DOHH2 (cell line): ENCODE results near the gene NCBP3.

Experiments used
- H3F3A ChIP-seq: fragments of 200-600 bp; sonication (generic), shearing (Covaris generic); 2 replicates; pipeline ENCODE4 v1.6.0; 2016; ENCODE audit warnings: antibody characterized with exemption, mild to moderate bottlenecking; ENCODE audit not compliant: control insufficient read depth, insufficient read depth
- H3K27ac ChIP-seq: fragments of 200-600 bp; sonication (generic); 2 replicates; pipeline ENCODE4 v1.5.1; 2014; ENCODE audit warnings: low read depth, mild to moderate bottlenecking, low read length, moderate library complexity
- H3K27me3 ChIP-seq: fragments of 200-600 bp; sonication (generic); 2 replicates; pipeline ENCODE4 v1.6.1; 2014; ENCODE audit warnings: mild to moderate bottlenecking, low read length, mixed read lengths; ENCODE audit not compliant: control insufficient read depth
- H3K36me3 ChIP-seq: fragments of 200-600 bp; sonication (generic); 2 replicates; pipeline ENCODE4 v1.6.1; 2014; ENCODE audit warnings: mild to moderate bottlenecking, low read length, moderate library complexity, mixed read lengths; ENCODE audit not compliant: control insufficient read depth
- H3K4me1 ChIP-seq: fragments of 200-600 bp; sonication (generic); 2 replicates; pipeline ENCODE4 v1.6.1; 2014; ENCODE audit warnings: mild to moderate bottlenecking, low read length, mixed read lengths; ENCODE audit not compliant: control insufficient read depth
- H3K4me2 ChIP-seq: fragments of 200-600 bp; sonication (generic); 2 replicates; pipeline ENCODE4 v1.6.0; 2014; ENCODE audit warnings: mild to moderate bottlenecking, low read length, moderate library complexity
- H3K4me3 ChIP-seq: fragments of 200-600 bp; sonication (generic); 2 replicates; pipeline ENCODE4 v1.5.1; 2014; ENCODE audit warnings: mild to moderate bottlenecking, low read length, mixed read lengths
- H3K79me2 ChIP-seq: fragments of 200-600 bp; sonication (generic); 2 replicates; pipeline ENCODE4 v1.6.1; 2014; ENCODE audit warnings: mild to moderate bottlenecking, low read length, mixed read lengths; ENCODE audit not compliant: control insufficient read depth
- H3K9me2 ChIP-seq: fragments of 200-600 bp; sonication (generic); replicated peaks from 2 replicates; pipeline ENCODE4 v1.6.1; 2014; ENCODE audit warnings: mild to moderate bottlenecking, low read length, mixed read lengths; ENCODE audit not compliant: control insufficient read depth
- H3K9me3 ChIP-seq: fragments of 200-600 bp; sonication (generic); 2 replicates; pipeline ENCODE4 v1.6.1; 2014; ENCODE audit warnings: antibody characterized with exemption, low read length, mixed read lengths; ENCODE audit not compliant: control insufficient read depth, insufficient read depth
- H4K20me1 ChIP-seq: fragments of 200-600 bp; sonication (generic); 2 replicates; pipeline ENCODE4 v1.6.0; 2014; ENCODE audit warnings: low read depth, mild to moderate bottlenecking, antibody characterized with exemption, low read length, moderate library complexity; ENCODE audit not compliant: control insufficient read depth, insufficient read depth
- EZH2phosphoT487 ChIP-seq: fragments of 200-600 bp; sonication (generic); IDR thresholded peaks from 2 replicates; pipeline ENCODE4 v1.6.1; 2017; ENCODE audit warnings: borderline replicate concordance, mild to moderate bottlenecking, antibody characterized with exemption, low read length, moderate library complexity, mixed read lengths
- TF ChIP-seq, protein P1 (sequence below): fragments of 200-600 bp; sonication (generic); IDR thresholded peaks from one replicate; pipeline ENCODE4 v1.5.1; 2014; ENCODE audit warnings: antibody characterized with exemption, mild to moderate bottlenecking, low read depth, low read length; ENCODE audit not compliant: poor library complexity, severe bottlenecking

The NCBP3 gene

DNA sequence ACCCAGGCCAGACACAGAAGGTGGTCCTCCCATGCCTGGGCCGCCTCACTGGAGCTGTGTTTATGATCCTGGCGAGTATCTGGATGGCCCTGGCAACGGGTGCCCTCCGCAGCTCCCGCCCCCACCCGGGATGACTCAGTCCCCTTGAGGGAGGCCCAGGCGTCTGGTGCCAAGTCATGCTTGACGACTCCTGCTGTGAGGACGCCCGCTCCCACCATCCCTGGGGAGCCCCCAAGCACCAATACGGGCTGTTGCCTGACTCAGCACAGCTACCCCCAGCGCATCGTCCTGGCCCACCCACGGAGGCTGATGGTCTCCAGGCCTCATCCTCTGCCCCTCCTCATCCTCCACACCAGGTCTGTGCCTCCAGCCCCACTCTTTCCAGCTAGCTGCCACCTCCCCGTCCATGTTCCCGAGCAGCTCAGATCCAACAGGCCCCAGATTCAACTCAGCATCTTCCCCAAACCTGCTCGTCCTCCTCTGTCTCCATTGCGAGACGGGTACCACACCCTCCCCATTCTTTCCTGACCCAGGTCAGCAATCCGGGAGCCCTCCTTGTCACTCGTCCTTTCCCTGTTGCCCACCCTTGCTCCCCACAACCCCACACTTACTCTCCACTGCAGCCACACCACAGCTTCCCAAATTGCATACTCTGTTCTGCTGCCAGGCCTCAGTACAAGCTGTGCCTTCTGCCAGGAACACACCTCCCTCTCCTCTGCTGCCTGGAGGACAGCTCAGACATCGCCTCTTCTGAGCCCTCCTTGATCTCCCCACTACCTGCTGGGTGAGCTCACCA is 44.2 kb upstream of the NCBP3 start:
- Histone ChIP-seq H3K79me2 (no peaks in the 10 kb centered on the region), H3K27me3 (peaks cover 12% of the 10 kb centered on the region), H3F3A (peaks cover 13% of the 10 kb centered on the region), H3K4me2 (no peak overlapping the region), H4K20me1 (0 out of 2 replicates have a peak, but pooled peaks cover 3% of the 10 kb centered on the region), H3K9me2 (no peaks in the 10 kb centered on the region), H3K27ac (no peak overlapping the region), H3K4me3 (no peak overlapping the region), H3K36me3 (no peaks in the 10 kb centered on the region), H3K4me1 (peaks cover 56% of the 10 kb centered on the region), H3K9me3 (no peaks in the 10 kb centered on the region)
- TF ChIP-seq, protein P1, sequence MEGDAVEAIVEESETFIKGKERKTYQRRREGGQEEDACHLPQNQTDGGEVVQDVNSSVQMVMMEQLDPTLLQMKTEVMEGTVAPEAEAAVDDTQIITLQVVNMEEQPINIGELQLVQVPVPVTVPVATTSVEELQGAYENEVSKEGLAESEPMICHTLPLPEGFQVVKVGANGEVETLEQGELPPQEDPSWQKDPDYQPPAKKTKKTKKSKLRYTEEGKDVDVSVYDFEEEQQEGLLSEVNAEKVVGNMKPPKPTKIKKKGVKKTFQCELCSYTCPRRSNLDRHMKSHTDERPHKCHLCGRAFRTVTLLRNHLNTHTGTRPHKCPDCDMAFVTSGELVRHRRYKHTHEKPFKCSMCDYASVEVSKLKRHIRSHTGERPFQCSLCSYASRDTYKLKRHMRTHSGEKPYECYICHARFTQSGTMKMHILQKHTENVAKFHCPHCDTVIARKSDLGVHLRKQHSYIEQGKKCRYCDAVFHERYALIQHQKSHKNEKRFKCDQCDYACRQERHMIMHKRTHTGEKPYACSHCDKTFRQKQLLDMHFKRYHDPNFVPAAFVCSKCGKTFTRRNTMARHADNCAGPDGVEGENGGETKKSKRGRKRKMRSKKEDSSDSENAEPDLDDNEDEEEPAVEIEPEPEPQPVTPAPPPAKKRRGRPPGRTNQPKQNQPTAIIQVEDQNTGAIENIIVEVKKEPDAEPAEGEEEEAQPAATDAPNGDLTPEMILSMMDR, result no peak
- TF ChIP-seq EZH2phosphoT487, result no peak

DNA sequence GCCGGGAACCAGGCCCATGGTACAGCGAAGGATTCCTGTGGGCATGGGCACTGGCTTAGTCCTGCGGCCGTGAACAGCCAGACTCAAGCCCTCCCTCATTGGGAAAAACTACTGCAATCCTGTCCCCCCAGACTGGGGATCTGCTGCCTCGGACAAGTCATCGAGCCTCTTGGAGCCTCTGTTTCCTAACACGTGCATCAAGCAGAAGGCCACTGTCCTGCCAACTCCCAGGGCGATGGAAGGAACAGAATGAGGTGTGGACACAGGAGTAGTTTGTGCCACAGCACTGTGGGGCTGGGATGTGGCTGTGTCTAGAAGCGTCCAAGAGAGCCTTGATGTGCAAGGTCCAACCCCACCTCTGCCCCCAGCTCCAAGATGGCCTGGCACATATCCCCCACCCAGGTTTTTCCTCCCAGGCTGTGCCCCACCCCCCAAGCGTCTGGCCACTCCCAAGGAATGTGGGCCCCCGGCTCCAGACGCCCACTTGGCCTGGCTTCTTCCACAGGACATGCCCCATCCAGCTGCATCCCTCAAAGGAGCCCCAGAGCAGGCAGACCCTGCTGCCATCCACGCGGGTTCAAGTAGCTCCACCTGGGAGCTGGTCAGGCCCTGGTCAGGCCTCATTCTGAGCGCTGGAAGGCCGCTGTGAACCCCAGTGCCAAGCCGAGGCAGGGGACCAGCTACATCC is 43.4 kb upstream of the NCBP3 start:
- Histone ChIP-seq H3K4me1 (peaks cover 50% of the 10 kb centered on the region), H3K79me2 (no peaks in the 10 kb centered on the region), H4K20me1 (0 out of 2 replicates have a peak, but pooled peaks cover 3% of the 10 kb centered on the region), H3K4me3 (no peak overlapping the region), H3F3A (peaks cover 10% of the 10 kb centered on the region), H3K4me2 (no peak overlapping the region), H3K36me3 (no peaks in the 10 kb centered on the region), H3K9me2 (no peaks in the 10 kb centered on the region), H3K9me3 (no peaks in the 10 kb centered on the region), H3K27ac (no peak overlapping the region), H3K27me3 (peaks cover 12% of the 10 kb centered on the region)
- no peak for TF ChIP-seq EZH2phosphoT487
- TF ChIP-seq, protein P1, result no peak

DNA sequence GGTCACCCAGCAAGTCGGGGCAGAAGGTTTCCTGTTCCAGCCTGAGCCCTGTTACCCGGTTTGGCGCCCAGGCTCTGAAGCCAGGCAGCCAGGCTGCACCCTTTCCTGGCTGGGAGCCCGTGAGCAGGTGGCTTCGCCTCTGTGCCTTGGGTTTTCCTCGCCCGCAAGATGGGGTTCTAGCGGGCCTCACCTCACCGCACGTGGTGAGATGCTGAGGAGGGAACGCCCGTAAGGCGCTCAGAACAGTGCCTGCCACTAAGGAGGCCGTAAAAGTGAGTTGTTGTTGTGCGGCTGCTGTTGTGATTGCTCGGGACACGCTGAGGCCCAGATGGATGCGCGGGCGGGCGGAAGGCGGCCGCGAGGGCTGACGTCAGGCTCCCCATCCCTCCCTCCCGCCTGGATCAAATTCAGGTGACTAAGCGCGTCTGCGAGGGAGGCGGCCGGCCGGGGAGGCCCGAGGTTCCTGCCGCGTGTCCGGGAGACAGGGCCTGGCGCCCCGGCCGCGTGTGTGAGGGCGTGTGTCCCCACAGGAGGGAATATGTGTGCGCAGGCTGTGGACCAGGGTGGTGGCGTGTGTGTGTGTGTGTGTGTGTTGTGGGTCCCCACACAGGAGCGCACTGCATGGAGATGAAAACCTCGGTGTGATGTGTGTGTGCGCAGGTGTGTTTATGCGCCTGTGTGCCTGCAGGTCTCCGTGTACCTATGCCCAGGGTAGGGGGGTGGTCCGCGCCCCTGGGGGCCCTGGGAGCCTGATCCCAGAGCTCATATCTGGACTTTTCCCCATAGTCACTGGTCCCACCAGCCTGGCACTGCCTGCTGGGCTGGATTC is 42.5 kb upstream of the NCBP3 start:
- Histone ChIP-seq H3F3A (peaks cover 10% of the 10 kb centered on the region), H3K4me1 (peaks cover 42% of the 10 kb centered on the region), H3K9me3 (no peaks in the 10 kb centered on the region), H3K4me2 (no peak overlapping the region), H3K9me2 (no peaks in the 10 kb centered on the region), H3K36me3 (no peaks in the 10 kb centered on the region), H3K4me3 (no peak overlapping the region), H3K27ac (no peak overlapping the region), H3K27me3 (peaks cover 12% of the 10 kb centered on the region), H3K79me2 (no peaks in the 10 kb centered on the region), H4K20me1 (0 out of 2 replicates have a peak, but pooled peaks cover 3% of the 10 kb centered on the region)
- TF ChIP-seq, protein P1, result no peak
- TF ChIP-seq EZH2phosphoT487, result no peak
